Epithelial cell of proximal tubule (primary cell): Measurements from ENCODE around the gene STRBP. TPM values are rescaled to one million over a fixed set of nuclear protein-coding genes. Genes with fewer than 3 reads are reported as not detected.

ENCODE experiments used
- DNase-seq: peaks from one replicate; pipeline ENCODE4 v3.0.0-alpha.2; 2011; ENCODE audit warnings: low read depth
- H3K4me3 ChIP-seq: 2 replicates; pipeline ENCODE4 v1.5.1; 2011; ENCODE audit warnings: low read depth, mild to moderate bottlenecking, low read length
- CTCF ChIP-seq: conservative IDR thresholded peaks from 2 replicates; pipeline ENCODE4 v1.5.1; 2012; ENCODE audit warnings: low read depth, mild to moderate bottlenecking, low read length
- total RNA-seq: library from RNA; depleted of rRNA; stranded (reverse); fragments of >200 nt; gene quantifications from 2 replicates; pipeline ENCODE4 v1.2.3, GENCODE V29; 2015

The STRBP gene
- total RNA-seq, 1 donor from 2014 or later = 18.2 TPM

- no peak for DNase-seq
- no peak overlapping the region for H3K4me3 ChIP-seq
- TF ChIP-seq CTCF = no peak
Measured at GRCh38 chr9:123105490-123105889, 162.9 kb downstream of the STRBP start.

DNA sequence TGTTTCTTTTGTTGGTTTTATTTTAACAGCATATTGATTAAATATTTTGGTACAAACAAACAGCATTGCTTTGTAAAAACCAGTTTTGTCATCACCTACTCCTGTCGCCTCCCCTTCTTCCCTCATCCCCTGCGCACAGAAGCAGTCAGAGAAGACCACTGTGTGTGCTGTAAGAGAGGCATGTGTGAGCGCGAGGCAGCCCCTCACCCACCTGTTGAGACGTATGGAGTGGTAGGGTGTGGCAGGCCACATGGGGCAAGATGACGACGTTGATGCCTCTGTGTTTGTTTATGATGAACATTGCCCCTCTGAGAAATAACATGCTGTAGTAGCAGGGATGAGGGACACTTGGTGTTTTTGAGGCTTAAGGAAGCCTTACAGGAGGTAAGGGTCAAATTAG lies 163.6 kb downstream of the STRBP start:
- TF ChIP-seq CTCF = no peak
- H3K4me3 ChIP-seq = no peak overlapping the region
- no peak for DNase-seq

DNA sequence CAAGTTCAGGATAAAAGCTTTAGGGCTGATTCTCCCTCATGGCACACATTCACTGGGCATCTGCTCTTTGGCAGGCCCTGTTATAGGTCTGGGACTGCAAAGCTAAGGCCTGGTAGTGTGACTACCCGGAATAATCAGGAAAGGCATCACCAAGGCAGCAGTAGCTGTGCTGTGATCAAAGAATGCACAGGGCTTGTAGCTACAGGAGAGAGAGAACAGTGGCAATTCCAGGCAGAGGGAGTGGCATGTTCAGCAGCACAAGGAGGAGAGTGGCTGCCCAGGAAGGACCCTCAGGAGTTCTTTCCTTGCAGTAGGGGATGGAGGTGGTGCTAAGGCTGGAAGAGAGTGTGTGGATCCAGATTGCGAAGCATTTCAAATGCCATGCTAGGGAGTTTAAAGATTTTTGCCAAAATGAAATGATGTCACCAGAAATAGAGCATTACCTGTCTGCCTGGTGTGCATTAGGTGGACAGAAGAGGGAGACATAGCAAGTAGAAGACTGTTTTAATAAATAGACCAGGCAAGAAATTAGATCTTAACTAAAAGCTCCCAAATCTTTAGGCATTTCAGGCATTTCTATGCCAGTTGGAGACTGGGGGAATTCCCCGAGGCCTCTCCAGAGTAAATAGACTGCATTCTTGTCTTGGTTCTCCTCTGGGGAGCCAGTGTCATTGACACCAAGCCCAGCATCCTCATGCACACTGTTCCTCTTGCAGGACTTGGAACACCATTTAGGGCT lies 165.8 kb downstream of the STRBP start:
- peak; percentile 53 for TF ChIP-seq CTCF
- no peak for DNase-seq
- no peak overlapping the region for H3K4me3 ChIP-seq

DNA sequence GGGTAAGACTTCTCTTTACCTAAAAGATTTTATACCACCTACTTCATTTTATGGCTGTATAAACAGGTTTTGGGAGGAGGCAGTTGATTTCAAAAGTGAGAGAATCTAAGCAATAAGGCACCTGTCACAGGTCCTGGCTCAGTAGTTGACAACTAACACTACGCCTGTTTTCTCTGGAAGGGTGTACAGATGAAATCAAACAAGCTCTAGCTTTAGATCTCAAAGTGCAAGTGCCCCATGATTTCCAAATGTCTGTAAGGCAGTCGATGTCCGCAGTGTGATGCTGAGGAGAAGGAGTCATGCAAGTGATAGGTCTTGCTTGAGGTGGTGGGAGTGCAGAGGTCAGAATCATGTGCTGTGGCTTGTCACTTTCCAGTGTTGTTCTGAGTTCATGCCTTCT lies 168.8 kb downstream of the STRBP start:
- no peak for DNase-seq
- no peak overlapping the region for H3K4me3 ChIP-seq
- TF ChIP-seq CTCF = no peak

DNA sequence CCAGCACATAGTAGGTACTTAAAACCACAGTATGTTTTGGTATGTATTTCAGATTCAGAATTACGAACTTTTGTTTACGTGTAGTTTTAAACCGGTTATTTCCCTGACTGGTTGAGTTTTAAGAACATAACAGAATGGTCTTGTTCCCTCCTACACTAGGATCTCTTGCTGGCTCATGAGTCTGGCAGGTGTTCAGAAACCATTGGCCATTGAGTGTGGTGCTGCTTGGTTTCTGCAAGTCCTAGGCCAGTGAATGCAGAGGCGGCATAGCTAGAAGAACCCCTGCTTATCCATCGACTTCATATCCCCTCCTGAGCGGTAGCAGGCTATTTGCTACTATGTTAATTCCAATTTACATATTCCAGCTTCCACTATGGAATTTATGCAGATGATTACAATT lies 169.3 kb downstream of the STRBP start:
- no peak for DNase-seq
- TF ChIP-seq CTCF = no peak
- H3K4me3 ChIP-seq = no peak overlapping the region

- DNase-seq = no peak
- no peak for TF ChIP-seq CTCF
- H3K4me3 ChIP-seq = no peak overlapping the region
Measured at GRCh38 chr9:123098096-123098459, 170.3 kb downstream of the STRBP start.

- TF ChIP-seq CTCF = no peak
- DNase-seq = no peak
- no peak overlapping the region for H3K4me3 ChIP-seq
Measured at GRCh38 chr9:123097430-123098095, 170.8 kb downstream of the STRBP start.
